HL-60 (cell line): ENCODE results near the gene SLCO2A1.

ENCODE experiments used
- DNase-seq, 2 experiments: peaks; one replicate each; pipeline ENCODE4 v3.0.0-alpha.2; 2010 to 2020; ENCODE audit warnings: low read depth in 1 of 2, low spot score in 1 of 2
- H3K27ac ChIP-seq: fragments of 250-450 bp; sonication (Bioruptor Pico); replicated peaks from 2 replicates; pipeline ENCODE4 v1.5.1; 2020; ENCODE audit warnings: mild to moderate bottlenecking, moderate library complexity
- H3K27me3 ChIP-seq: fragments of 250-450 bp; sonication (Bioruptor Pico); 2 replicates; pipeline ENCODE4 v1.5.1; 2021; ENCODE audit warnings: mild to moderate bottlenecking, moderate library complexity; ENCODE audit not compliant: insufficient read depth, poor library complexity, severe bottlenecking
- H3K4me3 ChIP-seq: replicated peaks from 2 replicates; pipeline ENCODE4 v1.5.1; 2011; ENCODE audit warnings: mild to moderate bottlenecking, control low read depth, low read length; ENCODE audit not compliant: insufficient read depth
- CTCF ChIP-seq: IDR thresholded peaks from one replicate; pipeline ENCODE4 v1.5.1; 2011; ENCODE audit warnings: low read length, control low read depth, inconsistent platforms; ENCODE audit not compliant: insufficient read depth
- GABPA ChIP-seq: IDR thresholded peaks from 2 replicates; pipeline ENCODE4 v1.6.1; 2012; ENCODE audit warnings: low read depth
- POLR2AphosphoS5 ChIP-seq: IDR thresholded peaks from 2 replicates; pipeline ENCODE4 v1.6.1; 2012; ENCODE audit warnings: low read depth
- REST ChIP-seq: IDR thresholded peaks from 2 replicates; pipeline ENCODE4 v1.6.1; 2012; ENCODE audit warnings: low read depth; ENCODE audit not compliant: insufficient replicate concordance
- SPI1 ChIP-seq: IDR thresholded peaks from 2 replicates; pipeline ENCODE4 v1.6.1; 2012; ENCODE audit warnings: low read depth, mild to moderate bottlenecking, borderline replicate concordance

Gene SLCO2A1

GRCh38 chr3:133914839-133915600 lies 114.7 kb downstream of the SLCO2A1 start:
- Histone ChIP-seq H3K27ac (no peak overlapping the region), H3K27me3 (peaks cover 2% of the 10 kb centered on the region), H3K4me3 (no peak overlapping the region)
- no peak for DNase-seq
- TF ChIP-seq GABPA (no peak), SPI1 (no peak), REST (no peak), POLR2AphosphoS5 (no peak), CTCF (no peak)

GRCh38 chr3:133910422-133910821 lies 119.3 kb downstream of the SLCO2A1 start:
- H3K27ac ChIP-seq, result no peak overlapping the region
- peaks cover 2% of the 10 kb centered on the region for H3K27me3 ChIP-seq
- TF ChIP-seq GABPA (no peak), SPI1 (no peak), POLR2AphosphoS5 (no peak), REST (no peak), CTCF (no peak)
- DNase-seq, result no peak
- H3K4me3 ChIP-seq, result no peak overlapping the region

GRCh38 chr3:133905376-133905775 lies 124.3 kb downstream of the SLCO2A1 start:
- TF ChIP-seq GABPA (no peak), CTCF (no peak), POLR2AphosphoS5 (no peak), REST (no peak), SPI1 (no peak)
- Histone ChIP-seq H3K27ac (no peak overlapping the region), H3K4me3 (no peak overlapping the region), H3K27me3 (no peaks in the 10 kb centered on the region)
- DNase-seq, result no peak
